AG09309 (cell line): ENCODE data around the gene EIF4E2.

Source experiments
- DNase-seq: peaks from one replicate; pipeline ENCODE4 v3.0.0-alpha.2; 2010; ENCODE audit warnings: low read depth
- H3K4me3 ChIP-seq: 2 replicates; pipeline ENCODE4 v1.5.1; 2011; ENCODE audit warnings: mild to moderate bottlenecking, low read depth, low read length, moderate library complexity; ENCODE audit not compliant: control insufficient read depth
- CTCF ChIP-seq: IDR thresholded peaks from 2 replicates; pipeline ENCODE4 v1.5.1; 2011; ENCODE audit warnings: mild to moderate bottlenecking, low read depth, low read length, inconsistent platforms; ENCODE audit not compliant: insufficient read depth, control insufficient read depth; ENCODE audit errors: missing control alignments

The EIF4E2 gene

GRCh38 chr2:232541961-232542714, 8.4 kb upstream of the EIF4E2 start:
- TF ChIP-seq CTCF = no peak
- no peak overlapping the region for H3K4me3 ChIP-seq
- no peak for DNase-seq

GRCh38 chr2:232542715-232543467, 7.6 kb upstream of the EIF4E2 start:
- no peak overlapping the region for H3K4me3 ChIP-seq
- no peak for TF ChIP-seq CTCF
- DNase-seq = no peak

- DNase-seq = no peak
- no peak overlapping the region for H3K4me3 ChIP-seq
- no peak for TF ChIP-seq CTCF
These were observed 7.0 kb upstream of the EIF4E2 start for GRCh38 chr2:232543491-232543890.

- no peak for DNase-seq
- no peak for TF ChIP-seq CTCF
- no peak overlapping the region for H3K4me3 ChIP-seq
These were observed 6.4 kb upstream of the EIF4E2 start for GRCh38 chr2:232543928-232544631.

- H3K4me3 ChIP-seq = no peak overlapping the region
- TF ChIP-seq CTCF = no peak
- no peak for DNase-seq
These were observed 5.8 kb upstream of the EIF4E2 start for GRCh38 chr2:232544674-232545073.

- no peak for DNase-seq
- no peak overlapping the region for H3K4me3 ChIP-seq
- TF ChIP-seq CTCF = no peak
These were observed 4.7 kb upstream of the EIF4E2 start for GRCh38 chr2:232545511-232546375.
